Dendritic cell treated with granulocyte-macrophage colony-stimulating factor and Interleukin-4, amounts not matched to agents 40 ng/mL and 50 ng/mL, for 4 days (primary cell): ENCODE results near the gene HLF.

Source experiments
- H3K27ac Mint-ChIP-seq: one replicate; pipeline ENCODE4 v1.8.0; 2022; ENCODE audit warnings: mild to moderate bottlenecking, mixed read lengths
- H3K27me3 Mint-ChIP-seq: one replicate; pipeline ENCODE4 v1.8.0; 2022; ENCODE audit warnings: mild to moderate bottlenecking, mixed read lengths
- H3K36me3 Mint-ChIP-seq: one replicate; pipeline ENCODE4 v1.8.0; 2022; ENCODE audit warnings: low read depth, mixed read lengths
- H3K4me1 Mint-ChIP-seq: one replicate; pipeline ENCODE4 v1.8.0; 2022; ENCODE audit warnings: low read depth, mixed read lengths
- H3K4me3 Mint-ChIP-seq: one replicate; pipeline ENCODE4 v1.8.0; 2022; ENCODE audit warnings: mild to moderate bottlenecking, moderate library complexity, mixed read lengths
- H3K9me3 Mint-ChIP-seq: one replicate; pipeline ENCODE4 v1.8.0; 2022; ENCODE audit warnings: mixed read lengths
- intact Hi-C: fragments of 100-400 bp; cut with micrococcal nuclease; formaldehyde crosslinking; loops from one replicate; pipeline ENCODE4 v1.15.0; 2022

HLF gene

DNA sequence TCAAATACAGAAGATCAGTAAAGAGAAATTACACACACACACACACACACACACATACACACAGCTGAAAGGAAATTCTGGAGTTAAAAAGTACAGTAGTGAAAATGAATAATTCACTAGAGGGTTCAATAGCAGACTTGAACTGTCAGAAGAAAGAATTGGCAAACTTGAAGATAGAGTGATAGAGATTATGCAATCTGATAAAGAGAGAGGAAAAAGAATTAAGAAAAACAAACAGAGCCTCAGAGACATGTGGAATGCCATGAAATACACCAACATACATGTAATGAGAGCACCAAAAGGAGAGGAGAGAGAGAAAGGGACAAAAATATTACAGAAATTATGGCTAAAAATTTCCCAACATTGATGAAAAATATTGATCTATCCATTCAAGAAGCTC, 96.2 kb downstream of the HLF start:
- H3K36me3 Mint-ChIP-seq: no peaks in the 10 kb centered on the region
- intact Hi-C loops: no loop called here
- peaks cover 9% of the 10 kb centered on the region for H3K9me3 Mint-ChIP-seq

DNA sequence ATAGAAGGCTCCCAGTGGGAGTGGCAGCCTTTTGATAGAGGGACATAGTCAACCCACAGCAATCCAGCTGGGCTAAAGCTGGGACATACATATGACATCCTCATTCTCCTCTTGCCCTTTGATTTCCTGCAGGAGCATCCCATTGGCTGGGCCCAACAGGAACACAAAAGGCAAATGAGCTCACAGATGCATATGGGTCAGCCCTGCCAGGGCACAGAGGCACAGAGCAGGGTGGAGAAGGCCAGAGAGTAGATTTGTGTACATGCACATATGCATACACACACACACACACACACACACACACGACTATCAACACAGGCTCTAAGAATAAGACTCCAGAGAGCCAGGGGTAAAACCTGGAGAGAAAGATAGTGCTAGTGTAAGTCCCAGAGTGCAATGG, 98.3 kb downstream of the HLF start:
- peaks cover 9% of the 10 kb centered on the region for H3K9me3 Mint-ChIP-seq
- no peak overlapping the region for H3K27ac Mint-ChIP-seq
- no peaks in the 10 kb centered on the region for H3K36me3 Mint-ChIP-seq
- H3K27me3 Mint-ChIP-seq: no peaks in the 10 kb centered on the region
- intact Hi-C loops: no loop called here
- H3K4me1 Mint-ChIP-seq: no peaks in the 10 kb centered on the region
- H3K4me3 Mint-ChIP-seq: no peak overlapping the region

More for the DNA sequence above, 96.2 kb downstream of the HLF start:
- Mint-ChIP-seq H3K27me3 (no peaks in the 10 kb centered on the region), H3K4me3 (no peak overlapping the region), H3K27ac (no peak overlapping the region), H3K4me1 (no peaks in the 10 kb centered on the region)

DNA sequence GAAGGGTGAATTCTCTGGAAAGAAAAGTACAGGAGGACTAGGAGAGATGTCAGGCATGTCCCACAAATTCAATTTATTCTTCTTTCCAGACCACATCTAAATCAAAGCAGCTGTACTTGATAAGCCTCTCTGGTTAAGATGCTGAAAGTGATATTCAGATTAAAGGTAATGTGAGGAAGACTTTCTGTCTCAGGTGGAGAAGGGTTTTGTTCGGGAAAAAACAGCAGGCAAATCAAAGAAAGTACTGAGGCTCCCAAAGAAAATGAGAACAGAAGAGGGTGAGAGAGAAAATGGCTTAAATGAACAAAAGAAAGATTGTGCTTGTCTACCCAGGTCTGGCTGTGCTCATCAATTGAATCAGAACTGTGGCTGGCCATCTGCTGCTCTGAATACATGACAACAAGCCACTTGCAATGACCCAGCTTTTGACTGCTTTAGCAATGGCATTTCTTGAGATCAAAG, 101.3 kb downstream of the HLF start:
- H3K4me3 Mint-ChIP-seq: no peak overlapping the region
- no peaks in the 10 kb centered on the region for H3K36me3 Mint-ChIP-seq
- H3K27ac Mint-ChIP-seq: no peak overlapping the region
- peaks cover 4% of the 10 kb centered on the region for H3K9me3 Mint-ChIP-seq
- H3K27me3 Mint-ChIP-seq: no peaks in the 10 kb centered on the region
- intact Hi-C loops: no loop called here
- H3K4me1 Mint-ChIP-seq: no peaks in the 10 kb centered on the region

DNA sequence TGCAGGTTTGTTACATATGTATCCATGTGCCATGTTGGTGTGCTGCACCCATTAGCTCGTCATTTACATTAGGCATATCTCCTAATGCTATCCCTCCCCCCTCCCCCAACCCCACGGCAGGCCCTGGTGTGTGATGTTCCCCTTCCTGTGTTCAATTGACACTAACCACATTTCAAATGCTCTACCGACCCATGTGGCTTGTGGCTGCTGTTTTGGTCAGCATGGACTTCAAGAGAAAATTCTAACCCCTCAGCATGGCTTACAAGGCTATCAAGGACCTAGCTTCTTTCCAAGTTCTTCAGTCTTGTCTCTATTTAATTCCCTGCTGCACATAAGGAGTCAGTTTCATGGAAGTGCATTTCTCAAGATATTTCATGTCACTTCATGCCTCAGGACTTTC, 103.9 kb downstream of the HLF start:
- Mint-ChIP-seq H3K36me3 (no peaks in the 10 kb centered on the region), H3K4me1 (no peaks in the 10 kb centered on the region), H3K27ac (no peak overlapping the region), H3K27me3 (no peaks in the 10 kb centered on the region), H3K9me3 (peaks cover 11% of the 10 kb centered on the region), H3K4me3 (no peak overlapping the region)
- intact Hi-C loops: no loop called here
